HEK293 (cell line): ENCODE data around the gene MAPK8IP3.

Source experiments
- CTCF ChIA-PET: fragments of 350-600 bp; formaldehyde crosslinking; extraction: SDS; loops from one replicate; lab custom pipeline; 2021; ENCODE audit warnings: antibody characterized with exemption; lab: Yijun Ruan, JAX
- POLR2A ChIA-PET: fragments of 300-600 bp; formaldehyde crosslinking; extraction: SDS; loops from one replicate; lab custom pipeline; 2020; ENCODE audit warnings: antibody characterized with exemption, inconsistent platforms; lab: Yijun Ruan, JAX
- H3K27ac ChIP-seq: fragments of 200-500 bp; sonication (Bioruptor generic); 2 replicates; pipeline ENCODE4 v1.5.1; 2014; ENCODE audit warnings: low read depth, low read length, control low read depth, inconsistent platforms; ENCODE audit errors: extremely low read depth
- H3K36me3 ChIP-seq, 2 experiments: fragments of 200-500 bp in 1 of 2; sonication (Bioruptor generic) in 1 of 2; 1 replicate in 1 of 2; 2 replicates in 1 of 2; pipeline ENCODE4 v1.5.1; 2014 to 2017; ENCODE audit warnings: inconsistent platforms in 2 of 2, low read length in 2 of 2; ENCODE audit not compliant: control insufficient read depth in 2 of 2, insufficient read depth in 1 of 2
- H3K4me1 ChIP-seq: fragments of 200-500 bp; sonication (Bioruptor generic); 2 replicates; pipeline ENCODE4 v1.5.1; 2014; ENCODE audit warnings: mild to moderate bottlenecking, low read length, inconsistent platforms; ENCODE audit not compliant: control insufficient read depth, insufficient read depth
- H3K4me3 ChIP-seq: 2 replicates; pipeline ENCODE4 v1.5.1; 2011; ENCODE audit warnings: low read depth, mild to moderate bottlenecking, control low read depth, low read length, moderate library complexity
- H3K9me3 ChIP-seq: fragments of 200-500 bp; sonication (Bioruptor generic); 2 replicates; pipeline ENCODE4 v1.5.1; 2014; ENCODE audit warnings: low read depth, low read length, inconsistent platforms; ENCODE audit not compliant: control insufficient read depth, insufficient read depth
- KLF9 ChIP-seq: fragments of 450-650 bp; formaldehyde crosslinking; IDR thresholded peaks from 2 replicates; pipeline ENCODE4 v1.5.1; 2016; ENCODE audit warnings: missing biosample characterization, missing genetic modification characterization, low read depth
- OSR2 ChIP-seq: fragments of 450-650 bp; formaldehyde crosslinking; IDR thresholded peaks from 2 replicates; pipeline ENCODE4 v1.5.1; 2016; ENCODE audit warnings: missing biosample characterization, missing genetic modification characterization
- PRDM10 ChIP-seq: fragments of 450-650 bp; formaldehyde crosslinking; IDR thresholded peaks from 2 replicates; pipeline ENCODE4 v1.5.1; 2016; ENCODE audit warnings: missing biosample characterization, missing genetic modification characterization
- SP3 ChIP-seq: fragments of 450-650 bp; formaldehyde crosslinking; IDR thresholded peaks from 2 replicates; pipeline ENCODE4 v1.5.1; 2016; ENCODE audit warnings: missing biosample characterization, missing genetic modification characterization
- ZBTB44 ChIP-seq: fragments of 450-650 bp; IDR thresholded peaks from 2 replicates; pipeline ENCODE4 v1.5.1; 2018; ENCODE audit warnings: missing biosample characterization, mild to moderate bottlenecking, missing genetic modification characterization
- ZBTB8A ChIP-seq: fragments of 450-650 bp; formaldehyde crosslinking; IDR thresholded peaks from 2 replicates; pipeline ENCODE4 v1.5.1; 2016; ENCODE audit warnings: missing biosample characterization, missing genetic modification characterization
- ZEB2 ChIP-seq: fragments of 450-650 bp; formaldehyde crosslinking; IDR thresholded peaks from 2 replicates; pipeline ENCODE4 v1.5.1; 2016; ENCODE audit warnings: missing biosample characterization, missing genetic modification characterization
- ZFHX2 ChIP-seq: fragments of 450-650 bp; formaldehyde crosslinking; conservative IDR thresholded peaks from 2 replicates; pipeline ENCODE4 v1.5.1; 2016; ENCODE audit warnings: missing biosample characterization, missing genetic modification characterization
- ZIC2 ChIP-seq: fragments of 450-650 bp; formaldehyde crosslinking; IDR thresholded peaks from 2 replicates; pipeline ENCODE4 v1.5.1; 2016; ENCODE audit warnings: missing biosample characterization, missing genetic modification characterization
- ZNF157 ChIP-seq: fragments of 450-650 bp; formaldehyde crosslinking; IDR thresholded peaks from 2 replicates; pipeline ENCODE4 v1.5.1; 2016; ENCODE audit warnings: missing biosample characterization, missing genetic modification characterization
- ZNF18 ChIP-seq: fragments of 450-650 bp; formaldehyde crosslinking; IDR thresholded peaks from 2 replicates; pipeline ENCODE4 v1.5.1; 2016; ENCODE audit warnings: missing biosample characterization, missing genetic modification characterization
- ZNF223 ChIP-seq: fragments of 450-650 bp; formaldehyde crosslinking; IDR thresholded peaks from 2 replicates; pipeline ENCODE4 v1.5.1; 2016; ENCODE audit warnings: missing biosample characterization, missing genetic modification characterization
- ZNF280C ChIP-seq: fragments of 450-650 bp; formaldehyde crosslinking; IDR thresholded peaks from 2 replicates; pipeline ENCODE4 v1.5.1; 2016; ENCODE audit warnings: missing biosample characterization, missing genetic modification characterization
- ZNF341 ChIP-seq: fragments of 450-650 bp; formaldehyde crosslinking; IDR thresholded peaks from 2 replicates; pipeline ENCODE4; 2016; ENCODE audit warnings: low read depth, missing biosample characterization, missing genetic modification characterization
- ZNF610 ChIP-seq: fragments of 450-650 bp; formaldehyde crosslinking; IDR thresholded peaks from 2 replicates; pipeline ENCODE4 v1.5.1; 2016; ENCODE audit warnings: missing biosample characterization, missing genetic modification characterization, borderline replicate concordance
- ZNF629 ChIP-seq: fragments of 450-650 bp; formaldehyde crosslinking; IDR thresholded peaks from 2 replicates; pipeline ENCODE4 v1.5.1; 2017; ENCODE audit warnings: missing biosample characterization, missing genetic modification characterization

Gene MAPK8IP3

GRCh38 chr16:1713331-1713730 lies 7.3 kb downstream of the MAPK8IP3 start:
- POLR2A ChIA-PET: no interaction called here
- CTCF ChIA-PET: interaction anchor here (0.6 to 1.8 kb wide), 2 partner anchors 10 to 65 kb away, joined by 3 to 5 read pairs; no protein-coding TSS in a partner anchor
- Histone ChIP-seq H3K4me3 (no peak overlapping the region), H3K27ac (no peak overlapping the region), H3K9me3 (no peaks in the 10 kb centered on the region), H3K4me1 (peaks cover 12% of the 10 kb centered on the region), H3K36me3 (peaks cover 0 to 8% of the 10 kb centered on the region in 2 experiments; a peak in 2 of 3 replicates)
- TF ChIP-seq KLF9 (tag by site-specific recombination): no peak
- no peak for TF ChIP-seq ZNF18 (tag by site-specific recombination)
- TF ChIP-seq ZNF341: no peak
- no peak for TF ChIP-seq ZNF280C (tag by site-specific recombination)
- TF ChIP-seq ZNF610 (tag by site-specific recombination): no peak
- TF ChIP-seq ZNF223 (tag by site-specific recombination): no peak
- no peak for TF ChIP-seq PRDM10 (tag by site-specific recombination)
- TF ChIP-seq ZFHX2 (tag by site-specific recombination): no peak
- TF ChIP-seq ZNF629 (tag by site-specific recombination): no peak

- Histone ChIP-seq H3K4me3 (no peak overlapping the region), H3K4me1 (peaks cover 12% of the 10 kb centered on the region)
- CTCF ChIA-PET: interaction anchor here (1.8 kb wide), 1 partner anchor 10 kb away, joined by 5 read pairs; no protein-coding TSS in a partner anchor
- TF ChIP-seq ZNF157 (tag by site-specific recombination) (no peak), OSR2 (tag by site-specific recombination) (0 out of 2 replicates have a peak, but pooled peaks have one; percentile 5), ZEB2 (tag by site-specific recombination) (0 out of 2 replicates have a peak, but pooled peaks have one; percentile 20), ZIC2 (tag by site-specific recombination) (peak; percentile 46; the same call in 1 of the 2 replicates), ZBTB44 (tag by site-specific recombination) (peak; percentile 67; the same call in 1 of the 2 replicates), ZBTB8A (0 out of 2 replicates have a peak, but pooled peaks have one; percentile 18), SP3 (tag by site-specific recombination) (no peak)
- TF ChIP-seq, all 188 proteins: peak for 5
- POLR2A ChIA-PET: no interaction called here
- Histone ChIP-seq H3K27ac (no peak overlapping the region), H3K36me3 (peaks cover 0 to 8% of the 10 kb centered on the region in 2 experiments; a peak in 2 of 3 replicates), H3K9me3 (no peaks in the 10 kb centered on the region)
These were observed 7.9 kb downstream of the MAPK8IP3 start for GRCh38 chr16:1713933-1714332.
